ENCODE data around the gene NPAS4. TPM values are rescaled to one million over a fixed set of nuclear protein-coding genes. Genes with fewer than 3 reads are reported as not detected.

The NPAS4 gene
- total and polyA plus RNA-seq, 2 donors from 2014 or later: 0.19 TPM; not detected in 1

GRCh38 chr11:66393954-66394353, 26.9 kb upstream of the NPAS4 start:
- no peaks in the 10 kb centered on the region for H3K36me3 ChIP-seq (ENCODE audit: control insufficient read depth in 2 of 3, insufficient read depth in 3 of 3, low read length in 3 of 3)
- H3K4me1 ChIP-seq (ENCODE audit: control insufficient read depth in 2 of 3, insufficient read depth in 2 of 3, low read depth in 1 of 3, low read length in 3 of 3): no peaks in the 10 kb centered on the region
- no peak for TF ChIP-seq CTCF (IDR thresholded peaks at IDR 0.05; ENCODE audit: borderline replicate concordance, extremely low read depth, insufficient read depth)
- H3K27ac ChIP-seq (ENCODE audit: low read depth in 2 of 2, low read length in 2 of 2): no peak overlapping the region
- intact Hi-C loops (cut with DNase I): no loop called here
- no peak overlapping the region for H3K4me3 ChIP-seq (ENCODE audit: low read length in 3 of 3)
- DNase-seq (no peak), FAIRE-seq (no peak)
- H3K27me3 ChIP-seq (ENCODE audit: control insufficient read depth, insufficient read depth, low read length): no peaks in the 10 kb centered on the region
- no peak overlapping the region for H3K9ac ChIP-seq (ENCODE audit: low read length in 3 of 3)
- no peaks in the 10 kb centered on the region for H3K9me3 ChIP-seq (ENCODE audit: control insufficient read depth in 2 of 3, insufficient read depth in 1 of 3, low read length in 3 of 3)

- no peak overlapping the region for H3K9ac ChIP-seq (ENCODE audit: low read length in 3 of 3)
- H3K36me3 ChIP-seq (ENCODE audit: control insufficient read depth in 2 of 3, insufficient read depth in 3 of 3, low read length in 3 of 3): no peaks in the 10 kb centered on the region
- H3K9me3 ChIP-seq (ENCODE audit: control insufficient read depth in 2 of 3, insufficient read depth in 1 of 3, low read length in 3 of 3): no peaks in the 10 kb centered on the region
- intact Hi-C loops (cut with DNase I): loop anchor here (10.0 kb wide), 1 partner anchor 277 kb away; no protein-coding TSS in a partner anchor
- DNase-seq (no peak), FAIRE-seq (no peak)
- H3K4me3 ChIP-seq (ENCODE audit: low read length in 3 of 3): no peak overlapping the region
- H3K27ac ChIP-seq (ENCODE audit: low read depth in 2 of 2, low read length in 2 of 2): no peak overlapping the region
- no peak for TF ChIP-seq CTCF (IDR thresholded peaks at IDR 0.05; ENCODE audit: borderline replicate concordance, extremely low read depth, insufficient read depth)
- no peaks in the 10 kb centered on the region for H3K4me1 ChIP-seq (ENCODE audit: control insufficient read depth in 2 of 3, insufficient read depth in 2 of 3, low read depth in 1 of 3, low read length in 3 of 3)
- no peaks in the 10 kb centered on the region for H3K27me3 ChIP-seq (ENCODE audit: control insufficient read depth, insufficient read depth, low read length)
Observed at GRCh38 chr11:66407651-66408050, 13.2 kb upstream of the NPAS4 start.

GRCh38 chr11:66408488-66409214, 12.2 kb upstream of the NPAS4 start:
- no peaks in the 10 kb centered on the region for H3K27me3 ChIP-seq (ENCODE audit: control insufficient read depth, insufficient read depth, low read length)
- H3K9me3 ChIP-seq (ENCODE audit: control insufficient read depth in 2 of 3, insufficient read depth in 1 of 3, low read length in 3 of 3): no peaks in the 10 kb centered on the region
- H3K36me3 ChIP-seq (ENCODE audit: control insufficient read depth in 2 of 3, insufficient read depth in 3 of 3, low read length in 3 of 3): no peaks in the 10 kb centered on the region
- FAIRE-seq (no peak), DNase-seq (peak; percentile 90 to 96 (median 92))
- TF ChIP-seq CTCF (IDR thresholded peaks at IDR 0.05; ENCODE audit: borderline replicate concordance, extremely low read depth, insufficient read depth): peak; percentile 100
- no peak overlapping the region for H3K9ac ChIP-seq (ENCODE audit: low read length in 3 of 3)
- no peak overlapping the region for H3K27ac ChIP-seq (ENCODE audit: low read depth in 2 of 2, low read length in 2 of 2)
- H3K4me1 ChIP-seq (ENCODE audit: control insufficient read depth in 2 of 3, insufficient read depth in 2 of 3, low read depth in 1 of 3, low read length in 3 of 3): no peaks in the 10 kb centered on the region
- H3K4me3 ChIP-seq (ENCODE audit: low read length in 3 of 3): peak overlapping the region in 1 of 3 donors; percentile 29
- intact Hi-C loops (cut with DNase I): loop anchor here (10.0 kb wide), 1 partner anchor 276 kb away; no protein-coding TSS in a partner anchor

Data from kidney (tissue), 14 donors.